ENCODE data around the gene CFL1. TPM values are rescaled to one million over a fixed set of nuclear protein-coding genes. Genes with fewer than 3 reads are reported as not detected.

The CFL1 gene
- total RNA-seq, 4 donors from 2014 or later = 153 to 371 (median 251) TPM

DNA sequence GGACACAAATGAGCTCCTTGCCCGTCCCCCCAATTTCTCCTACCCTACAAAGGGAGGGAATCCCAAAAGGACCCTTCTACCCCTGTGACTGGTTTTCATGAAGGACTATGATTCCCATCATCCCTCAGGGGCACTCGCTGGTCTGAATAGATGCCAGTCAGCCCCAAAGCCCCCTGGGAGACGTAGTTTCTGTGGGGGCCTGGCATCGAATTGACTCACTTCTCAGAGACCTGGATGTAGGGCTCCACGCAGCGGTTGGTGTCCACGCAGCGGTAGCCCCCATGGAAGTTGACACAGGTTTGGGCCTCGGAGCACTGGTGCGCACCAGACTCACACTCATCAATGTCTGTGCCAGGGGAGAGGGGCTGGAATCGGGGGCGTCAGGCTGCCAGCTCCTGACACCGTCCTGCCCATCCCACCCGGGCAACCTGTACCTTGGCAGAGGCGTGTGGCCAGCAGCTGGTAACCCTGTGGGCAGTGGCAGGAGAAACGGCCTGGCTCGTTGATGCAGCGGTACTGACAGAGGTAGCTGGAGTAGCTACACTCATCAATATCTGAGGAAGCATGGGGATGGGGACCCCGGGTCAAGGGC, 10.2 kb upstream of the CFL1 start:
- H3K4me3 ChIP-seq = no peak overlapping the region
- H3K27ac ChIP-seq = no peak overlapping the region
- no peak for TF ChIP-seq POLR2A (IDR thresholded peaks at IDR 0.05)
- TF ChIP-seq, protein P1, sequence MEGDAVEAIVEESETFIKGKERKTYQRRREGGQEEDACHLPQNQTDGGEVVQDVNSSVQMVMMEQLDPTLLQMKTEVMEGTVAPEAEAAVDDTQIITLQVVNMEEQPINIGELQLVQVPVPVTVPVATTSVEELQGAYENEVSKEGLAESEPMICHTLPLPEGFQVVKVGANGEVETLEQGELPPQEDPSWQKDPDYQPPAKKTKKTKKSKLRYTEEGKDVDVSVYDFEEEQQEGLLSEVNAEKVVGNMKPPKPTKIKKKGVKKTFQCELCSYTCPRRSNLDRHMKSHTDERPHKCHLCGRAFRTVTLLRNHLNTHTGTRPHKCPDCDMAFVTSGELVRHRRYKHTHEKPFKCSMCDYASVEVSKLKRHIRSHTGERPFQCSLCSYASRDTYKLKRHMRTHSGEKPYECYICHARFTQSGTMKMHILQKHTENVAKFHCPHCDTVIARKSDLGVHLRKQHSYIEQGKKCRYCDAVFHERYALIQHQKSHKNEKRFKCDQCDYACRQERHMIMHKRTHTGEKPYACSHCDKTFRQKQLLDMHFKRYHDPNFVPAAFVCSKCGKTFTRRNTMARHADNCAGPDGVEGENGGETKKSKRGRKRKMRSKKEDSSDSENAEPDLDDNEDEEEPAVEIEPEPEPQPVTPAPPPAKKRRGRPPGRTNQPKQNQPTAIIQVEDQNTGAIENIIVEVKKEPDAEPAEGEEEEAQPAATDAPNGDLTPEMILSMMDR (IDR thresholded peaks at IDR 0.05 in 4 of 5, conservative IDR thresholded peaks at IDR 0.05 in 1 of 5) = no peak
- H3K4me1 ChIP-seq = peaks cover 0 to 18% of the 10 kb centered on the region in 2 donors
- H3K36me3 ChIP-seq = peaks cover 0 to 39% of the 10 kb centered on the region in 2 donors
- H3K9me3 ChIP-seq = no peaks in the 10 kb centered on the region
- ATAC-seq = no peak
- no peak for DNase-seq
- no peaks in the 10 kb centered on the region for H3K27me3 ChIP-seq
- in situ Hi-C loops (cut with MboI; ENCODE audit: low sequenced_read_pairs in 4 of 4) (no loop called here), intact Hi-C loops (cut with DNase I; ENCODE audit: low total_unique reads) (no loop called here)

DNA sequence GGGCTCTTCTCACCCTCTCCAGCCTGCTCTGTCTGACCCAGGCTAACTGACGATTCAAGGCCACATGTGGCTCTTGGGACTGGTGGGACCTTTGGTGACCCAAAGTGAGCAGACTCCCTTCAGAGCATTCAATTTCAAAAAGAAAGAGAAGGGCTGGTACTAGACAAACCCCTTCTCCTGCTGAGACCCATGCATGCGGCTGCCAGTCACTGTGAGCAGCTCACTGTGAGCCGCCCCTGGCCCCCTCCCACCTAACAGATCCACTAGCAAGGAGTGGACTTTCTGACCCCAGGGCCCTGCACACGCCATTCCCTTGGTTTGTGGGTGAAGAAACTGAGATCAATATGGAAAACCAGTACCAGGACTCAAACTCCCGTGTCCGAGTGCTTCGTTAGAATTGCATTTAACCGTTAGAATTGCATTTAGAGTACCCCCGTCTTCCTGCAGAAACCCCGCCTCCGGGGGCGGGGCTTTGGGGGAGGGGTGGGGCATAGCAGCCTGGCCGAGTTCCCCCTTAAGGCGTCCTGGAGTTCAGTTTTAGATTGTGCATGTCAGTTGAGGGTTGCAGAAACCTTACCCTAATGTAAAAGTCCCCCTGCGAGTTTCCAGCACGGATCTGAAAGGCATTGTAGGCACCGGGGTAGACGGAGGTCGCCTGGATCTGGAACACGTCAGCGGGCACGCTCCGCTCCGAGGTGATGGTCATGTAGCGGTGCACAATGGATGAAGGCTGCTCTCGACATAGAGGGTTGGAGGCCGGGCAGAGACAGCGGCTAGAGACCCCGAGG, 9.5 kb upstream of the CFL1 start:
- no peak for TF ChIP-seq POLR2A (IDR thresholded peaks at IDR 0.05)
- TF ChIP-seq, protein P1 (IDR thresholded peaks at IDR 0.05 in 4 of 5, conservative IDR thresholded peaks at IDR 0.05 in 1 of 5) = no peak
- Histone ChIP-seq H3K27ac (no peak overlapping the region), H3K9me3 (no peaks in the 10 kb centered on the region), H3K4me1 (peaks cover under 1 to 15% of the 10 kb centered on the region in 2 donors), H3K36me3 (peaks cover 0 to 46% of the 10 kb centered on the region in 2 donors), H3K4me3 (no peak overlapping the region), H3K27me3 (no peaks in the 10 kb centered on the region)
- no peak for ATAC-seq
- intact Hi-C loops (cut with DNase I; ENCODE audit: low total_unique reads) (no loop called here), in situ Hi-C loops (cut with MboI; ENCODE audit: low sequenced_read_pairs in 4 of 4) (no loop called here)
- no peak for DNase-seq

DNA sequence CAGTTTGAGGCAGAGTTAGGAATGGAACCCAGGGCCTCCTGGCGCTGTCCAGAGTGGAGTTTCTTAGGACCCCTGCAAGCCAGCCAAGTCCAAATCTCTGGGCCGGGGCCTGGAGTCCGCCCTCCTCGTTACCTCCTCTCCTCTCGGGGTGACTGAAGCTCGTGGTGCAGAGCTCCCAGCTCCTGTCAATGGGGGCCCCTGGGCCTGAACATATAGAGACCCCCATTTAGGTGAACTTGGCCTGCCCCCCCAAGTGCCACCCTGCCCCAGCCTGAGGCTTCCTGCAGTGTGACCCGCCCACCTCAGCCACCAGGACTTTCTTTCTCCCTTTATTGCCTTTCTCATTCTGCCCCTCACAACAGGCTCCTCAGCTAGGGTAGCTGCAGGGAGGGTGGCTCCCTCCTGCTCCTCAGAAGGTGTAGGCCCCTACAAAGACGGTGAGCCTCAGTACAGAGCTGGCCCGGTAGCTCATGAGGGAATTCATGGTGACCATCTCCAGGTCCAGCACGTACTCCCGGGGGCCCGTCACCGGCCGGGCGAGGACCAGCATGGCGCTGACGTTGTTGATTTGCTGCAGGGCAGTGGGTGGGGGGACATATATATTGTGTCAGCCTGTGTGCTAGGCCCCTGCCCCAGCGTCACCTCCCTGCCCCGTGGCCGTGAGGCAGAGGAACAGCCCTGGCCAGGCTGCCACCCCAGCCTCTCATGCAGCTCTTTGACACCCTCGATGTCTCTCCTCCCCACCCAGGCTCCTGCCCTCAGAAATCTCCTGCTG, 8.7 kb upstream of the CFL1 start:
- ATAC-seq (no peak), DNase-seq (no peak)
- H3K27me3 ChIP-seq = no peaks in the 10 kb centered on the region
- H3K36me3 ChIP-seq = peaks cover 0 to 54% of the 10 kb centered on the region in 2 donors
- in situ Hi-C loops (cut with MboI; ENCODE audit: low sequenced_read_pairs in 4 of 4) (no loop called here), intact Hi-C loops (cut with DNase I; ENCODE audit: low total_unique reads) (no loop called here)
- no peak overlapping the region for H3K4me3 ChIP-seq
- H3K27ac ChIP-seq = no peak overlapping the region
- H3K4me1 ChIP-seq = peaks cover 8 to 17% of the 10 kb centered on the region in 2 donors
- H3K9me3 ChIP-seq = no peaks in the 10 kb centered on the region
- TF ChIP-seq, protein P1 (IDR thresholded peaks at IDR 0.05 in 4 of 5, conservative IDR thresholded peaks at IDR 0.05 in 1 of 5) = no peak
- TF ChIP-seq POLR2A (IDR thresholded peaks at IDR 0.05) = no peak

DNA sequence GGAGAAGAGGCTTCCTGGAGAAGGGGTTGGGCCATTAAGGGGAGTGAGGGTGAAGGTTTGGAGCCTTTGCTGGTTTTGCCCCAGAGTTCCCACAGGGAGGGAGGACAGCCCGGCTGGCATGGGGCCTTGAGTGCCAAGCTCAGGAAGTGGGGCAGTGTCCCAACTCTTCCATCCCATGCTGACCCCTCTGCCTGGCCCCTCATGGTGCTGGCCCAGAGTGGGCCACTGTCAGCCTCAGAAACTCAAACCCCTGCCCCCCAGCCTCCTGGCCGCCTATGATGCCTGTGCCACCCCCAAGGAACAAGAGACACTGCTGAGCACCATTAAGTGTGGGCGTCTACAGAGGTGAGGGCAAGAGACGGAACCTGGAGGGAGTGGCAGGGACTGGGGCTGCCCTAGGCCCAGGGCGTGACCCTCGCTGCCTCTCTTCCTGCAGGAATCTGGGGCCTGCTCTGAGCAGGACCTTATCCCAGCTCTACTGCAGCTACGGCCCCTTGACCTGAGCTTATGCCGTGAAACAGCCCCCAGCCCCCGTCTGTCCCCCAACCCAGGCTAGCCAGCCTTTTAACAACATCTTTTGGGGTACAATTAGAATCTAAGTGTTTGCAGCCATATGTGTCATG, 7.7 kb upstream of the CFL1 start:
- Histone ChIP-seq H3K4me1 (peaks cover 15% of the 10 kb centered on the region in 2 donors), H3K27ac (no peak overlapping the region), H3K27me3 (no peaks in the 10 kb centered on the region), H3K9me3 (no peaks in the 10 kb centered on the region), H3K4me3 (no peak overlapping the region), H3K36me3 (peaks cover 0 to 55% of the 10 kb centered on the region in 2 donors)
- intact Hi-C loops (cut with DNase I; ENCODE audit: low total_unique reads) (no loop called here), in situ Hi-C loops (cut with MboI; ENCODE audit: low sequenced_read_pairs in 4 of 4) (no loop called here)
- DNase-seq (no peak), ATAC-seq (no peak)
- no peak for TF ChIP-seq POLR2A (IDR thresholded peaks at IDR 0.05)
- TF ChIP-seq, protein P1 (IDR thresholded peaks at IDR 0.05 in 4 of 5, conservative IDR thresholded peaks at IDR 0.05 in 1 of 5) = no peak
